ENCODE measurements around the gene DEUP1. TPM values are rescaled to one million over a fixed set of nuclear protein-coding genes. Genes with fewer than 3 reads are reported as not detected.

The DEUP1 gene
- total RNA-seq, 1 experiment from 2014 or later, result not detected

DNA sequence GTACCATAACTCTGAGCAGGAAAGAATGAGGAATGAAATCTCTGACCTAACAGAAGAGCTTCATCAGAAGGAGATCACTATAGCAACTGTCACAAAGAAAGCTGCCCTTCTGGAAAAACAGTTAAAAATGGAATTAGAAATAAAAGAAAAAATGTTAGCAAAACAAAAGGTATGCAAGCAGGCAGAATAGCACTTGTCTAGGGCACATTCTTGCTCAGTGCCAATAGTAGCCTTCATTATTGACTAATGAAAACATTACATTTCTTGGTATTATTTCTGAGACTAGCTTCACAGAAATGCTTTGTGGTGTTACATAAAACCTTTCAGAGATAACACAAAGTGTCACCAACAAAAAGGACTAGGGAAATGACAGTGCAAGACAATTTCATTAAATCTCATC is 63.9 kb downstream of the DEUP1 start:
- ChIA-PET CTCF (no interaction called here), RAD21 (ENCODE audit: low non-redundant PET in 1 of 2, low total read pairs in 2 of 2, uncharacterized antibody in 2 of 2, unreplicated experiment in 2 of 2) (no interaction called here), POLR2A (no interaction called here)
- H3K4me2 ChIP-seq (ENCODE audit: low read length), result no peak overlapping the region
- no peaks in the 10 kb centered on the region for H3K9me3 ChIP-seq (ENCODE audit: control insufficient read depth in 1 of 2, insufficient read depth in 1 of 2, low read depth in 1 of 2, low read length in 2 of 2)
- H3K4me3 ChIP-seq (replicated peaks in 1 of 2; ENCODE audit: low read depth in 1 of 2, low read length in 2 of 2), result no peak overlapping the region
- H3K27ac ChIP-seq (ENCODE audit: low read depth, low read length), result no peak overlapping the region
- no peaks in the 10 kb centered on the region for H3K36me3 ChIP-seq (ENCODE audit: control insufficient read depth in 1 of 2, insufficient read depth in 2 of 2, low read length in 2 of 2)
- no peak overlapping the region for H3K9ac ChIP-seq (ENCODE audit: low read length)
- H3K79me2 ChIP-seq (ENCODE audit: insufficient read depth, low read length), result no peaks in the 10 kb centered on the region
- no peak for ATAC-seq
- no peak for TF ChIP-seq EZH2phosphoT487 (IDR thresholded peaks at IDR 0.05; ENCODE audit: borderline replicate concordance)
- TF ChIP-seq POLR2AphosphoS5 (IDR thresholded peaks at IDR 0.05; ENCODE audit: low read depth, low read length), result no peak
- no peak for TF ChIP-seq JUND (IDR thresholded peaks at IDR 0.05)
- no peak for TF ChIP-seq CBX3 (IDR thresholded peaks at IDR 0.05; ENCODE audit: low read depth)
- TF ChIP-seq RAD21 (IDR thresholded peaks at IDR 0.05; ENCODE audit: low read depth), result no peak
- TF ChIP-seq, protein P1, sequence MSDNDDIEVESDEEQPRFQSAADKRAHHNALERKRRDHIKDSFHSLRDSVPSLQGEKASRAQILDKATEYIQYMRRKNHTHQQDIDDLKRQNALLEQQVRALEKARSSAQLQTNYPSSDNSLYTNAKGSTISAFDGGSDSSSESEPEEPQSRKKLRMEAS (IDR thresholded peaks at IDR 0.05), result no peak
- no peak for TF ChIP-seq TCF7L2 (IDR thresholded peaks at IDR 0.05; ENCODE audit: borderline replicate concordance, extremely low read depth, insufficient read depth, insufficient read length)
- TF ChIP-seq EGR1 (IDR thresholded peaks at IDR 0.05; ENCODE audit: low read depth), result no peak
- no peak for TF ChIP-seq ZNF274 (IDR thresholded peaks at IDR 0.05; ENCODE audit: low read depth, low read length)
- no peak for TF ChIP-seq SIN3A (IDR thresholded peaks at IDR 0.05; ENCODE audit: low read depth)
- TF ChIP-seq YY1 (IDR thresholded peaks at IDR 0.05; ENCODE audit: extremely low read depth, insufficient replicate concordance, low read depth, low read length), result no peak
- TF ChIP-seq, protein P2, sequence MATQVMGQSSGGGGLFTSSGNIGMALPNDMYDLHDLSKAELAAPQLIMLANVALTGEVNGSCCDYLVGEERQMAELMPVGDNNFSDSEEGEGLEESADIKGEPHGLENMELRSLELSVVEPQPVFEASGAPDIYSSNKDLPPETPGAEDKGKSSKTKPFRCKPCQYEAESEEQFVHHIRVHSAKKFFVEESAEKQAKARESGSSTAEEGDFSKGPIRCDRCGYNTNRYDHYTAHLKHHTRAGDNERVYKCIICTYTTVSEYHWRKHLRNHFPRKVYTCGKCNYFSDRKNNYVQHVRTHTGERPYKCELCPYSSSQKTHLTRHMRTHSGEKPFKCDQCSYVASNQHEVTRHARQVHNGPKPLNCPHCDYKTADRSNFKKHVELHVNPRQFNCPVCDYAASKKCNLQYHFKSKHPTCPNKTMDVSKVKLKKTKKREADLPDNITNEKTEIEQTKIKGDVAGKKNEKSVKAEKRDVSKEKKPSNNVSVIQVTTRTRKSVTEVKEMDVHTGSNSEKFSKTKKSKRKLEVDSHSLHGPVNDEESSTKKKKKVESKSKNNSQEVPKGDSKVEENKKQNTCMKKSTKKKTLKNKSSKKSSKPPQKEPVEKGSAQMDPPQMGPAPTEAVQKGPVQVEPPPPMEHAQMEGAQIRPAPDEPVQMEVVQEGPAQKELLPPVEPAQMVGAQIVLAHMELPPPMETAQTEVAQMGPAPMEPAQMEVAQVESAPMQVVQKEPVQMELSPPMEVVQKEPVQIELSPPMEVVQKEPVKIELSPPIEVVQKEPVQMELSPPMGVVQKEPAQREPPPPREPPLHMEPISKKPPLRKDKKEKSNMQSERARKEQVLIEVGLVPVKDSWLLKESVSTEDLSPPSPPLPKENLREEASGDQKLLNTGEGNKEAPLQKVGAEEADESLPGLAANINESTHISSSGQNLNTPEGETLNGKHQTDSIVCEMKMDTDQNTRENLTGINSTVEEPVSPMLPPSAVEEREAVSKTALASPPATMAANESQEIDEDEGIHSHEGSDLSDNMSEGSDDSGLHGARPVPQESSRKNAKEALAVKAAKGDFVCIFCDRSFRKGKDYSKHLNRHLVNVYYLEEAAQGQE (IDR thresholded peaks at IDR 0.05; ENCODE audit: low read depth), result no peak
- no peak for TF ChIP-seq SRF (IDR thresholded peaks at IDR 0.05; ENCODE audit: low read depth)
- no peak for TF ChIP-seq FOSL1 (IDR thresholded peaks at IDR 0.05; ENCODE audit: low read depth)
- no peak for TF ChIP-seq SP1 (IDR thresholded peaks at IDR 0.05; ENCODE audit: low read depth)
- TF ChIP-seq, protein P3, sequence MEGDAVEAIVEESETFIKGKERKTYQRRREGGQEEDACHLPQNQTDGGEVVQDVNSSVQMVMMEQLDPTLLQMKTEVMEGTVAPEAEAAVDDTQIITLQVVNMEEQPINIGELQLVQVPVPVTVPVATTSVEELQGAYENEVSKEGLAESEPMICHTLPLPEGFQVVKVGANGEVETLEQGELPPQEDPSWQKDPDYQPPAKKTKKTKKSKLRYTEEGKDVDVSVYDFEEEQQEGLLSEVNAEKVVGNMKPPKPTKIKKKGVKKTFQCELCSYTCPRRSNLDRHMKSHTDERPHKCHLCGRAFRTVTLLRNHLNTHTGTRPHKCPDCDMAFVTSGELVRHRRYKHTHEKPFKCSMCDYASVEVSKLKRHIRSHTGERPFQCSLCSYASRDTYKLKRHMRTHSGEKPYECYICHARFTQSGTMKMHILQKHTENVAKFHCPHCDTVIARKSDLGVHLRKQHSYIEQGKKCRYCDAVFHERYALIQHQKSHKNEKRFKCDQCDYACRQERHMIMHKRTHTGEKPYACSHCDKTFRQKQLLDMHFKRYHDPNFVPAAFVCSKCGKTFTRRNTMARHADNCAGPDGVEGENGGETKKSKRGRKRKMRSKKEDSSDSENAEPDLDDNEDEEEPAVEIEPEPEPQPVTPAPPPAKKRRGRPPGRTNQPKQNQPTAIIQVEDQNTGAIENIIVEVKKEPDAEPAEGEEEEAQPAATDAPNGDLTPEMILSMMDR (IDR thresholded peaks at IDR 0.05 in 2 of 3, conservative IDR thresholded peaks at IDR 0.05 in 1 of 3; ENCODE audit: borderline replicate concordance in 1 of 3, insufficient read depth in 1 of 3, low read depth in 2 of 3, low read length in 2 of 3), result no peak
- no peak for DNase-seq (ENCODE audit: low read depth, low spot score)
- intact Hi-C loops (cut with micrococcal nuclease), result no loop called here
- no peaks in the 10 kb centered on the region; a peak in 1 of 4 replicates for H3K4me1 ChIP-seq (ENCODE audit: control insufficient read depth in 1 of 2, insufficient read depth in 2 of 2, low read length in 2 of 2)
- no peaks in the 10 kb centered on the region for H3K27me3 ChIP-seq (ENCODE audit: insufficient read depth, low read length)
- no peaks in the 10 kb centered on the region for H4K20me1 ChIP-seq (ENCODE audit: insufficient read depth)
- no peaks in the 10 kb centered on the region; the same call in 1 of the 2 replicates for H3K9me2 ChIP-seq (ENCODE audit: insufficient read depth)
- no peak overlapping the region for H2AFZ ChIP-seq (ENCODE audit: low read depth, low read length, poor library complexity, severe bottlenecking)
- no TSS peak for BruUV-seq (replicated peaks)
